Right lobe of liver (tissue), 6 donors: ENCODE measurements around the gene MED22. TPM values are rescaled to one million over a fixed set of nuclear protein-coding genes. Genes with fewer than 3 reads are reported as not detected.

Experiments
- ATAC-seq, 4 donors: fragments of 200-7000 bp; cut with Tn5 transposase; one replicate each; pipeline ENCODE4 v1.9.1; 2020; ENCODE audit warnings: mild to moderate bottlenecking in 4 of 4, moderate library complexity in 4 of 4
- DNase-seq, 3 donors: peaks; one replicate each; pipeline ENCODE4 v3.0.0-alpha.2; 2020
- H3K27ac ChIP-seq, 3 donors: fragments of 200-600 bp; one replicate each; pipeline ENCODE4 v1.8.0; 2022
- H3K27me3 ChIP-seq, 2 donors: fragments of 200-600 bp; one replicate each; pipeline ENCODE4 v1.8.0; 2022
- H3K36me3 ChIP-seq, 4 donors: fragments of 200-600 bp; sonication (generic) in 1 of 4; one replicate each; pipeline versions ENCODE4 v1.5.1 to v1.8.0; 2017 to 2022; ENCODE audit warnings: control low read depth in 1 of 4
- H3K4me1 ChIP-seq, 4 donors: fragments of 200-600 bp; sonication (generic) in 1 of 4; one replicate each; pipeline versions ENCODE4 v1.5.1 to v1.8.0; 2017 to 2022; ENCODE audit warnings: control low read depth in 1 of 4
- H3K4me3 ChIP-seq, 3 donors: fragments of 200-600 bp; one replicate each; pipeline ENCODE4 v1.8.0; 2022
- H3K9me3 ChIP-seq, 4 donors: fragments of 200-600 bp; sonication (generic) in 1 of 4; one replicate each; pipeline versions ENCODE4 v1.5.1 to v1.8.0; 2017 to 2022; ENCODE audit warnings: control low read depth in 1 of 4
- CTCF ChIP-seq, 4 donors: fragments of 200-600 bp in 3 of 4; fragments of 450-650 bp in 1 of 4; IDR thresholded peaks; one replicate each; pipeline versions ENCODE4 v1.5.1 to v1.8.0; 2016 to 2022; ENCODE audit warnings: antibody characterized with exemption in 4 of 4, mild to moderate bottlenecking in 2 of 4
- POLR2A ChIP-seq: fragments of 450-650 bp; IDR thresholded peaks from one replicate; pipeline ENCODE4 v1.6.1; 2017; ENCODE audit warnings: antibody characterized with exemption, mild to moderate bottlenecking
- WGBS: methylation state at CpG from one replicate; pipeline ENCODE4 v1.1.6; 2018; ENCODE audit warnings: low coverage, low lambda C conversion rate; ENCODE audit not compliant: insufficient coverage; ENCODE audit errors: missing lambda C conversion rate; 5-methylcytosine and 5-hydroxymethylcytosine counted together
- intact Hi-C, 2 donors: fragments of 100-400 bp; cut with DNase I; formaldehyde crosslinking; loops; one replicate each; pipeline versions ENCODE4 v1.11.2 to v1.14.1; 2022
- total RNA-seq, 6 experiments: library from RNA; depleted of rRNA in 2 of 6; stranded (reverse); fragments of >200 nt in 2 of 6; fragmentation: NEBNext Ultra II Directional in 3 of 6; extraction: Animal tissue kit (Norgen Biotek cat#: 25700) in 3 of 6; gene quantifications; one replicate each; pipeline versions ENCODE4 v1.1.0 to v1.2.4, GENCODE V29; 2016 to 2023
- donor health status: DM: no; HTN: yes; CAD: no.
- donor health status: DM: no; HTN: no; CAD: no.
- donor health status: DM: no; HTN: no; CAD: no.
- donor health status: DM: no; HTN: yes; CAD: no.
- donor health status: DM: no; HTN: yes; CAD: no.

MED22 gene
- total RNA-seq, 6 experiments from 2014 or later: 5.9 to 14.5 (median 8.1) TPM

- ATAC-seq (peak in 1 of 4 donors; percentile 33), DNase-seq (no peak)
- intact Hi-C loops: no loop called here
- Histone ChIP-seq H3K4me3 (no peak overlapping the region), H3K27ac (no peak overlapping the region), H3K36me3 (no peaks in the 10 kb centered on the region), H3K9me3 (no peaks in the 10 kb centered on the region), H3K27me3 (no peaks in the 10 kb centered on the region), H3K4me1 (no peaks in the 10 kb centered on the region)
- TF ChIP-seq POLR2A: no peak
- TF ChIP-seq CTCF (IDR thresholded peaks at IDR 0.05): no peak
- WGBS: 45% methylated on average over 11 of the region's 31 CpGs
Observed at GRCh38 chr9:133306242-133307204, 41.4 kb downstream of the MED22 start.

GRCh38 chr9:133305731-133306130 lies 42.2 kb downstream of the MED22 start:
- intact Hi-C loops: no loop called here
- no peak overlapping the region for H3K27ac ChIP-seq
- no peaks in the 10 kb centered on the region for H3K36me3 ChIP-seq
- no peak overlapping the region for H3K4me3 ChIP-seq
- 63% methylated on average over 11 of the region's 23 CpGs for WGBS
- DNase-seq: no peak
- H3K27me3 ChIP-seq: no peaks in the 10 kb centered on the region
- no peaks in the 10 kb centered on the region for H3K4me1 ChIP-seq
- no peaks in the 10 kb centered on the region for H3K9me3 ChIP-seq
- no peak for ATAC-seq
- no peak for TF ChIP-seq POLR2A
- no peak for TF ChIP-seq CTCF (IDR thresholded peaks at IDR 0.05)

GRCh38 chr9:133304477-133305377 lies 43.2 kb downstream of the MED22 start:
- Histone ChIP-seq H3K9me3 (no peaks in the 10 kb centered on the region), H3K27ac (no peak overlapping the region), H3K27me3 (no peaks in the 10 kb centered on the region), H3K4me3 (no peak overlapping the region), H3K4me1 (no peaks in the 10 kb centered on the region), H3K36me3 (no peaks in the 10 kb centered on the region)
- peak in 1 of 4 donors; percentile 21 for ATAC-seq
- DNase-seq: no peak
- TF ChIP-seq CTCF (IDR thresholded peaks at IDR 0.05) (no peak), POLR2A (no peak)
- intact Hi-C loops: no loop called here
- WGBS: 71% methylated on average over 10 of the region's 38 CpGs

- no peak for DNase-seq
- TF ChIP-seq POLR2A (no peak), CTCF (IDR thresholded peaks at IDR 0.05) (no peak)
- intact Hi-C loops: no loop called here
- Histone ChIP-seq H3K27ac (no peak overlapping the region), H3K9me3 (no peaks in the 10 kb centered on the region), H3K36me3 (no peaks in the 10 kb centered on the region), H3K4me1 (no peaks in the 10 kb centered on the region), H3K27me3 (no peaks in the 10 kb centered on the region), H3K4me3 (no peak overlapping the region)
- WGBS: no CpG with 5 or more reads among the region's 13 CpGs
- no peak for ATAC-seq
Observed at GRCh38 chr9:133304158-133304470, 43.8 kb downstream of the MED22 start.
